ENCODE data around the gene PHF20. TPM values are rescaled to one million over a fixed set of nuclear protein-coding genes. Genes with fewer than 3 reads are reported as not detected.

Gene PHF20
- total and polyA plus RNA-seq, 2 of the 8 experiments (the other 6 are each of a cell fraction or from before 2014, with no cell fraction given), result 25.6 to 70.1 TPM

GRCh38 chr20:35881676-35882075, 109.9 kb downstream of the PHF20 start (continued):
- TF ChIP-seq CHD7 (IDR thresholded peaks at IDR 0.05; ENCODE audit: insufficient replicate concordance, low read length) (no peak), USF2 (IDR thresholded peaks at IDR 0.05; ENCODE audit: low read length) (no peak)
